GM19468 (cell line): Measurements from ENCODE around the gene ACTR3C.
"Not testable (repeated sequence)": the region's sequence is repeated elsewhere in the genome, so short reads cannot be mapped to it uniquely, and the experiment has no call there.

Experiments
- ATAC-seq: cut with Tn5 transposase; IDR thresholded peaks from one replicate; pipeline ENCODE4 v1.9.1; 2021; ENCODE audit warnings: mild to moderate bottlenecking, moderate library complexity, moderate number of reproducible peaks; ENCODE audit not compliant: unreplicated experiment; ENCODE audit errors: extremely low read depth

The ACTR3C gene

GRCh38 chr7:150316987-150317386 is 6.4 kb downstream of the ACTR3C start:
- not testable (repeated sequence) for ATAC-seq

GRCh38 chr7:150314639-150315239 is 8.6 kb downstream of the ACTR3C start:
- ATAC-seq = no peak

GRCh38 chr7:150313870-150314269 is 9.5 kb downstream of the ACTR3C start:
- no peak for ATAC-seq

- no peak for ATAC-seq
These were observed 10.0 kb downstream of the ACTR3C start for GRCh38 chr7:150313367-150313809.

GRCh38 chr7:150312649-150313366 is 10.5 kb downstream of the ACTR3C start:
- ATAC-seq = not testable (repeated sequence)

- ATAC-seq = no peak
These were observed 11.6 kb downstream of the ACTR3C start for GRCh38 chr7:150311711-150312110.

- ATAC-seq = no peak
These were observed 12.2 kb downstream of the ACTR3C start for GRCh38 chr7:150311146-150311545.

GRCh38 chr7:150308575-150308974 is 14.8 kb downstream of the ACTR3C start:
- no peak for ATAC-seq

- ATAC-seq = no peak
These were observed 15.4 kb downstream of the ACTR3C start for GRCh38 chr7:150307904-150308303.

GRCh38 chr7:150307129-150307528 is 16.2 kb downstream of the ACTR3C start:
- no peak for ATAC-seq

GRCh38 chr7:150306377-150306776 is 17.0 kb downstream of the ACTR3C start:
- not testable (repeated sequence) for ATAC-seq

GRCh38 chr7:150305903-150306284 is 17.5 kb downstream of the ACTR3C start:
- ATAC-seq = not testable (repeated sequence)

GRCh38 chr7:150305259-150305902 is 18.0 kb downstream of the ACTR3C start:
- ATAC-seq = not testable (repeated sequence)

- ATAC-seq = not testable (repeated sequence)
These were observed 18.7 kb downstream of the ACTR3C start for GRCh38 chr7:150304499-150305258.

- ATAC-seq = not testable (repeated sequence)
These were observed 20.4 kb downstream of the ACTR3C start for GRCh38 chr7:150302908-150303310.

- ATAC-seq = not testable (repeated sequence)
These were observed 25.4 kb downstream of the ACTR3C start for GRCh38 chr7:150297978-150298377.

GRCh38 chr7:150296802-150297201 is 26.5 kb downstream of the ACTR3C start:
- ATAC-seq = not testable (repeated sequence)

GRCh38 chr7:150295614-150296013 is 27.7 kb downstream of the ACTR3C start:
- ATAC-seq = not testable (repeated sequence)

- not testable (repeated sequence) for ATAC-seq
These were observed 28.3 kb downstream of the ACTR3C start for GRCh38 chr7:150295027-150295426.

- not testable (repeated sequence) for ATAC-seq
These were observed 33.0 kb downstream of the ACTR3C start for GRCh38 chr7:150290317-150290716.
